ENCODE results near the gene SURF1.
"Not testable (repeated sequence)": the region's sequence is repeated elsewhere in the genome, so short reads cannot be mapped to it uniquely, and the experiment has no call there.

The SURF1 gene

GRCh38 chr9:133321411-133321935, 34.8 kb downstream of the SURF1 start:
- FAIRE-seq (no peak), DNase-seq (ENCODE audit: insufficient read length, low spot score) (no peak)
- TF ChIP-seq SPI1 (IDR thresholded peaks at IDR 0.05; ENCODE audit: low read depth, low read length) (no peak), PAX5 (IDR thresholded peaks at IDR 0.05; ENCODE audit: insufficient read depth, low read length, severe bottlenecking) (no peak), TAF1 (IDR thresholded peaks at IDR 0.05; ENCODE audit: low read depth, low read length) (no peak), POLR2AphosphoS5 (IDR thresholded peaks at IDR 0.05; ENCODE audit: low read depth, low read length) (no peak), POLR2A (IDR thresholded peaks at IDR 0.05; ENCODE audit: low read depth, low read length) (no peak), POU2F2 (IDR thresholded peaks at IDR 0.05; ENCODE audit: low read depth, low read length) (no peak)

- no peak for TF ChIP-seq SPI1 (IDR thresholded peaks at IDR 0.05; ENCODE audit: low read depth, low read length)
- TF ChIP-seq TAF1 (IDR thresholded peaks at IDR 0.05; ENCODE audit: low read depth, low read length) = no peak
- no peak for TF ChIP-seq POU2F2 (IDR thresholded peaks at IDR 0.05; ENCODE audit: low read depth, low read length)
- TF ChIP-seq PAX5 (IDR thresholded peaks at IDR 0.05; ENCODE audit: insufficient read depth, low read length, severe bottlenecking) = no peak
- FAIRE-seq (no peak), DNase-seq (ENCODE audit: insufficient read length, low spot score) (no peak)
These were observed 35.8 kb downstream of the SURF1 start for GRCh38 chr9:133320421-133320881.

GRCh38 chr9:133317551-133317950, 38.7 kb downstream of the SURF1 start:
- DNase-seq (ENCODE audit: insufficient read length, low spot score); FAIRE-seq: not testable (repeated sequence)

GRCh38 chr9:133315997-133316396, 40.3 kb downstream of the SURF1 start:
- no peak for FAIRE-seq
- TF ChIP-seq POU2F2 (IDR thresholded peaks at IDR 0.05; ENCODE audit: low read depth, low read length) (no peak), TAF1 (IDR thresholded peaks at IDR 0.05; ENCODE audit: low read depth, low read length) (no peak), SPI1 (IDR thresholded peaks at IDR 0.05; ENCODE audit: low read depth, low read length) (no peak), PAX5 (IDR thresholded peaks at IDR 0.05; ENCODE audit: insufficient read depth, low read length, severe bottlenecking) (no peak), POLR2A (IDR thresholded peaks at IDR 0.05; ENCODE audit: low read depth, low read length) (no peak), POLR2AphosphoS5 (IDR thresholded peaks at IDR 0.05; ENCODE audit: low read depth, low read length) (no peak)
- DNase-seq (ENCODE audit: insufficient read length, low spot score) = no peak

- TF ChIP-seq PAX5 (IDR thresholded peaks at IDR 0.05; ENCODE audit: insufficient read depth, low read length, severe bottlenecking) (no peak), TAF1 (IDR thresholded peaks at IDR 0.05; ENCODE audit: low read depth, low read length) (no peak), POU2F2 (IDR thresholded peaks at IDR 0.05; ENCODE audit: low read depth, low read length) (no peak), POLR2A (IDR thresholded peaks at IDR 0.05; ENCODE audit: low read depth, low read length) (no peak), SPI1 (IDR thresholded peaks at IDR 0.05; ENCODE audit: low read depth, low read length) (no peak), POLR2AphosphoS5 (IDR thresholded peaks at IDR 0.05; ENCODE audit: low read depth, low read length) (no peak)
- FAIRE-seq = no peak
These were observed 46.7 kb downstream of the SURF1 start for GRCh38 chr9:133309608-133310007.

GRCh38 chr9:133307301-133307700, 49.0 kb downstream of the SURF1 start:
- FAIRE-seq (no peak), DNase-seq (ENCODE audit: insufficient read length, low spot score) (no peak)
- TF ChIP-seq POLR2AphosphoS5 (IDR thresholded peaks at IDR 0.05; ENCODE audit: low read depth, low read length) = no peak
- TF ChIP-seq POLR2A (IDR thresholded peaks at IDR 0.05; ENCODE audit: low read depth, low read length) = no peak
- TF ChIP-seq SPI1 (IDR thresholded peaks at IDR 0.05; ENCODE audit: low read depth, low read length) = no peak
- TF ChIP-seq POU2F2 (IDR thresholded peaks at IDR 0.05; ENCODE audit: low read depth, low read length) = no peak
- TF ChIP-seq TAF1 (IDR thresholded peaks at IDR 0.05; ENCODE audit: low read depth, low read length) = no peak
- no peak for TF ChIP-seq PAX5 (IDR thresholded peaks at IDR 0.05; ENCODE audit: insufficient read depth, low read length, severe bottlenecking)

More at GRCh38 chr9:133309608-133310007, 46.7 kb downstream of the SURF1 start:
- DNase-seq (ENCODE audit: insufficient read length, low spot score) = no peak

- FAIRE-seq = no peak
- no peak for DNase-seq (ENCODE audit: insufficient read length, low spot score)
- TF ChIP-seq TAF1 (IDR thresholded peaks at IDR 0.05; ENCODE audit: low read depth, low read length) (no peak), POLR2A (IDR thresholded peaks at IDR 0.05; ENCODE audit: low read depth, low read length) (no peak), POU2F2 (IDR thresholded peaks at IDR 0.05; ENCODE audit: low read depth, low read length) (no peak), POLR2AphosphoS5 (IDR thresholded peaks at IDR 0.05; ENCODE audit: low read depth, low read length) (no peak), SPI1 (IDR thresholded peaks at IDR 0.05; ENCODE audit: low read depth, low read length) (no peak), PAX5 (IDR thresholded peaks at IDR 0.05; ENCODE audit: insufficient read depth, low read length, severe bottlenecking) (no peak)
These were observed 49.8 kb downstream of the SURF1 start for GRCh38 chr9:133306242-133307204.

GRCh38 chr9:133305731-133306130, 50.6 kb downstream of the SURF1 start:
- no peak for TF ChIP-seq PAX5 (IDR thresholded peaks at IDR 0.05; ENCODE audit: insufficient read depth, low read length, severe bottlenecking)
- no peak for TF ChIP-seq SPI1 (IDR thresholded peaks at IDR 0.05; ENCODE audit: low read depth, low read length)
- no peak for TF ChIP-seq POLR2A (IDR thresholded peaks at IDR 0.05; ENCODE audit: low read depth, low read length)
- TF ChIP-seq TAF1 (IDR thresholded peaks at IDR 0.05; ENCODE audit: low read depth, low read length) = no peak
- no peak for TF ChIP-seq POU2F2 (IDR thresholded peaks at IDR 0.05; ENCODE audit: low read depth, low read length)
- TF ChIP-seq POLR2AphosphoS5 (IDR thresholded peaks at IDR 0.05; ENCODE audit: low read depth, low read length) = no peak
- FAIRE-seq (no peak), DNase-seq (ENCODE audit: insufficient read length, low spot score) (no peak)

- no peak for TF ChIP-seq POLR2A (IDR thresholded peaks at IDR 0.05; ENCODE audit: low read depth, low read length)
- no peak for TF ChIP-seq SPI1 (IDR thresholded peaks at IDR 0.05; ENCODE audit: low read depth, low read length)
- no peak for TF ChIP-seq PAX5 (IDR thresholded peaks at IDR 0.05; ENCODE audit: insufficient read depth, low read length, severe bottlenecking)
- TF ChIP-seq POLR2AphosphoS5 (IDR thresholded peaks at IDR 0.05; ENCODE audit: low read depth, low read length) = no peak
- TF ChIP-seq TAF1 (IDR thresholded peaks at IDR 0.05; ENCODE audit: low read depth, low read length) = no peak
- no peak for TF ChIP-seq POU2F2 (IDR thresholded peaks at IDR 0.05; ENCODE audit: low read depth, low read length)
- DNase-seq (ENCODE audit: insufficient read length, low spot score) (no peak), FAIRE-seq (no peak)
These were observed 51.6 kb downstream of the SURF1 start for GRCh38 chr9:133304477-133305377.

All from GM12891 (cell line).